HG03460 (cell line): Measurements from ENCODE around the gene CLPX.
"Not testable (repeated sequence)": the region's sequence is repeated elsewhere in the genome, so short reads cannot be mapped to it uniquely, and the experiment has no call there.

Experiments
- ATAC-seq: cut with Tn5 transposase; IDR thresholded peaks from one replicate; pipeline ENCODE4 v1.9.1; 2021; ENCODE audit not compliant: unreplicated experiment

The CLPX gene

GRCh38 chr15:65105038-65105437, 80.1 kb downstream of the CLPX start:
- no peak for ATAC-seq

- no peak for ATAC-seq
Measured at GRCh38 chr15:65102912-65103311, 82.2 kb downstream of the CLPX start.

GRCh38 chr15:65101891-65102708, 83.0 kb downstream of the CLPX start:
- no peak for ATAC-seq

DNA sequence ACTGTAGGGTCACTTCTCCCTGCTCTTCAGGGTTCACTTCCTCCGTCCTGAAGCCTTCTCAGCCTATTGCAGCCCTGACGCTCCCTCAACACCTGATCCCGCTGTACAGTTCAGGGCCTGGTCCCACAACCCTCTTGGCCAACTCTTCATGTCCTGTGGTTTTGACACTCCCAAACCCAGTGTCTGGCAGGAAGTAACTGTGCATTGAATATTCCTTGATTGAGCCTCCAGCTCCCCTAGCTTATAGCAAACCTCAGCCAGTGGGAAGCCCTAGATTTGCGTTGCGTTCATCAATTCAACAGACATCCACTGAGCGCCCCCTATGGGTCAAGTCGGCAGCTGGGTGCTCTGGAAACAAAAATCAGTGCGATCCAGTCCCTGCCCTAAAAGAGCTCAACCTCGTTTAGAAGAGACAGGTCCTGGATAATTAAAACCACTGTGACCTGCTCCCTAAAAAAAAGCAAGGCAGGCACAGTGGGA, 83.7 kb downstream of the CLPX start:
- ATAC-seq = no peak

GRCh38 chr15:65100442-65100841, 84.7 kb downstream of the CLPX start:
- ATAC-seq = no peak

DNA sequence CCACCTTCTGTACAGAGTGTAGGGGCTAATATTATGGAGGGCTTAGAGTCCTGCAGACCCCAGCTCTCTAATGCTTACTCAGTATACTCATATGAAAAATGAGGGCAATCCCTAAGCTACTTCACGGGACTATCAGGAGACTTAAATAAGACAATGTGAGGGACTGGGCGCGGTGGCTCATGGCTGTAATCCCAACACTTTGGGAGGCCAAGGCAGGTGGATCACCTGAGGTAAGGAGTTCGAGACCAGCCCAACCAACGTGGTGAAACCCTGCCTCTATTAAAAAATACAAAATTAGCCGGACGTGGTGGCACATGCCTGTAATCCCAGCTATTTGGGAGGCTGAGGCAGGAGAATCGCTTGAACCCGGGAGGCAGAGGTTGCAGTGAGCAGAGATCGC, 85.3 kb downstream of the CLPX start:
- ATAC-seq = not testable (repeated sequence)

GRCh38 chr15:65099336-65099735, 85.8 kb downstream of the CLPX start:
- ATAC-seq = no peak
